GM19468 (cell line): ENCODE data around the gene SPANXD.
"Not testable (repeated sequence)": the region's sequence is repeated elsewhere in the genome, so short reads cannot be mapped to it uniquely, and the experiment has no call there.

Experiments
- ATAC-seq: cut with Tn5 transposase; IDR thresholded peaks from one replicate; pipeline ENCODE4 v1.9.1; 2021; ENCODE audit warnings: mild to moderate bottlenecking, moderate library complexity, moderate number of reproducible peaks; ENCODE audit not compliant: unreplicated experiment; ENCODE audit errors: extremely low read depth

The SPANXD gene

GRCh38 chrX:141698639-141699038 is at the start of gene SPANXD:
TSS of gene SPANXD (minus strand) at chrX:141698739. CDS start at chrX:141698405, 334 bp downstream.
- not testable (repeated sequence) for ATAC-seq

- ATAC-seq = no peak
Measured at GRCh38 chrX:141742666-141743065, 44.1 kb upstream of the SPANXD start.

- ATAC-seq = no peak
Measured at GRCh38 chrX:141736656-141737055, 38.1 kb upstream of the SPANXD start.

- no peak for ATAC-seq
Measured at GRCh38 chrX:141733371-141733770, 34.8 kb upstream of the SPANXD start.

GRCh38 chrX:141732031-141732430 is 33.5 kb upstream of the SPANXD start:
- no peak for ATAC-seq

- ATAC-seq = no peak
Measured at GRCh38 chrX:141724186-141724585, 25.6 kb upstream of the SPANXD start.

- ATAC-seq = no peak
Measured at GRCh38 chrX:141714680-141715079, 16.1 kb upstream of the SPANXD start.

GRCh38 chrX:141701072-141701471 is 2.5 kb upstream of the SPANXD start:
- ATAC-seq = no peak

- no peak for ATAC-seq
Measured at GRCh38 chrX:141673946-141674345, 24.6 kb downstream of the SPANXD start.

GRCh38 chrX:141669689-141670088 is 28.9 kb downstream of the SPANXD start:
- no peak for ATAC-seq

GRCh38 chrX:141668371-141668770 is 30.2 kb downstream of the SPANXD start:
- no peak for ATAC-seq

GRCh38 chrX:141662781-141663180 is 35.8 kb downstream of the SPANXD start:
- no peak for ATAC-seq

GRCh38 chrX:141652286-141652685 is 46.3 kb downstream of the SPANXD start:
- no peak for ATAC-seq
